Kidney epithelial cell (primary cell): ENCODE data around the gene DMRT1. TPM values are rescaled to one million over a fixed set of nuclear protein-coding genes. Genes with fewer than 3 reads are reported as not detected.

Source experiments
- DNase-seq: peaks from one replicate; pipeline ENCODE4 v3.0.0-alpha.2; 2010; ENCODE audit warnings: low read depth
- H3K27me3 ChIP-seq: 2 replicates; pipeline ENCODE4 v1.6.0; 2011; ENCODE audit warnings: low read length; ENCODE audit not compliant: control insufficient read depth, insufficient read depth
- H3K36me3 ChIP-seq: 2 replicates; pipeline ENCODE4 v1.5.1; 2011; ENCODE audit warnings: low read length; ENCODE audit not compliant: control insufficient read depth, insufficient read depth
- H3K4me3 ChIP-seq: 2 replicates; pipeline ENCODE4 v1.5.1; 2011; ENCODE audit warnings: low read depth, mild to moderate bottlenecking, control low read depth, low read length
- total RNA-seq: library from RNA; depleted of rRNA; stranded (reverse); fragments of >200 nt; gene quantifications from 2 replicates; pipeline ENCODE4 v1.2.3, GENCODE V29; 2015
- TF ChIP-seq, protein P1 (sequence below): IDR thresholded peaks from 2 replicates; pipeline ENCODE4 v1.5.1; 2011; ENCODE audit warnings: mild to moderate bottlenecking, moderate library complexity, low read length, control low read depth, inconsistent platforms; ENCODE audit not compliant: insufficient read depth, poor library complexity, severe bottlenecking

The DMRT1 gene
- total RNA-seq, 1 donor from 2014 or later: 0.08 TPM

DNA sequence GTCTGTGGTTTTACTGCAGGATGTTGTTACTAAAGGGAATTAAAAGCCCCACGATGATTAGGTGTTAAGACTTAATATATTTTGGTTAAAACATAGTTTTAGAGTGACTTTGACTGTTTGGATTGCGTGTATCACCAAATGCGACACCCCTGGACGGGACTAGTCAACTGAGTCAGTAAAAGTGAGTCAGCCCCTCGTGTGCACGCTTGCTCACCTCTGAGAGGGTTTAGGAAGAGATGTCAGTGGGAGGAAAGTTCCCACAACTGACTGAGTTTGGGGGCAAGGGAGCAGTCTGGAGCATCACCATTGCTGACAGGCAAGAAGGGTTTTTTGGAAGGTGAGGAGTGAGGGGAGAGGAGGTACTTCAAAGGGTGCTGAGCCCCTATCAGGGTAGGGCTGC, 120.5 kb downstream of the DMRT1 start:
- peaks cover 3% of the 10 kb centered on the region for H3K27me3 ChIP-seq
- TF ChIP-seq, protein P1, sequence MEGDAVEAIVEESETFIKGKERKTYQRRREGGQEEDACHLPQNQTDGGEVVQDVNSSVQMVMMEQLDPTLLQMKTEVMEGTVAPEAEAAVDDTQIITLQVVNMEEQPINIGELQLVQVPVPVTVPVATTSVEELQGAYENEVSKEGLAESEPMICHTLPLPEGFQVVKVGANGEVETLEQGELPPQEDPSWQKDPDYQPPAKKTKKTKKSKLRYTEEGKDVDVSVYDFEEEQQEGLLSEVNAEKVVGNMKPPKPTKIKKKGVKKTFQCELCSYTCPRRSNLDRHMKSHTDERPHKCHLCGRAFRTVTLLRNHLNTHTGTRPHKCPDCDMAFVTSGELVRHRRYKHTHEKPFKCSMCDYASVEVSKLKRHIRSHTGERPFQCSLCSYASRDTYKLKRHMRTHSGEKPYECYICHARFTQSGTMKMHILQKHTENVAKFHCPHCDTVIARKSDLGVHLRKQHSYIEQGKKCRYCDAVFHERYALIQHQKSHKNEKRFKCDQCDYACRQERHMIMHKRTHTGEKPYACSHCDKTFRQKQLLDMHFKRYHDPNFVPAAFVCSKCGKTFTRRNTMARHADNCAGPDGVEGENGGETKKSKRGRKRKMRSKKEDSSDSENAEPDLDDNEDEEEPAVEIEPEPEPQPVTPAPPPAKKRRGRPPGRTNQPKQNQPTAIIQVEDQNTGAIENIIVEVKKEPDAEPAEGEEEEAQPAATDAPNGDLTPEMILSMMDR: no peak

DNA sequence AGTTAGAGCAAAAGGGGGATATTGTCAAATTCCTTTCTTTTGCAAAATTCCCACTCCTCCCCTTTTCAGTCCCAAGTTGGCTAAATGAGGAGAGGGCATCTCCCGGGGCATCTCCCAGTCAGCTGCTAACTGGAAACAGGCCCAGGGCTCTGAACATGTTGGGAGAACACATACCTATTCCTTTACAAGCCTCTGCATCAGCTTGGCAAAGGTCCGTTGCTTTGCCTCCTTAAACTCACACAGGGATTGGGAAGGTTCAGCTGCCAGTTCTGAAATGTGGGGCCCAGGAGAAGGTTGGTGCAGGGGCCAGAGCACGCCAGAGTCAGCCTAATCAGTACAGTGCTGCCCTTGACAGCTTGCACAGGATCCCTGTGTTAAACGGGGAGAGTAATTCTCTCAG, 124.0 kb downstream of the DMRT1 start:
- H3K36me3 ChIP-seq: no peaks in the 10 kb centered on the region
- TF ChIP-seq, protein P1: no peak
- H3K27me3 ChIP-seq: peaks cover 15% of the 10 kb centered on the region
- DNase-seq: no peak
- H3K4me3 ChIP-seq: no peak overlapping the region

More for the DNA sequence above, 120.5 kb downstream of the DMRT1 start:
- peak; percentile 70 for DNase-seq
- H3K4me3 ChIP-seq: no peak overlapping the region
- no peaks in the 10 kb centered on the region for H3K36me3 ChIP-seq

DNA sequence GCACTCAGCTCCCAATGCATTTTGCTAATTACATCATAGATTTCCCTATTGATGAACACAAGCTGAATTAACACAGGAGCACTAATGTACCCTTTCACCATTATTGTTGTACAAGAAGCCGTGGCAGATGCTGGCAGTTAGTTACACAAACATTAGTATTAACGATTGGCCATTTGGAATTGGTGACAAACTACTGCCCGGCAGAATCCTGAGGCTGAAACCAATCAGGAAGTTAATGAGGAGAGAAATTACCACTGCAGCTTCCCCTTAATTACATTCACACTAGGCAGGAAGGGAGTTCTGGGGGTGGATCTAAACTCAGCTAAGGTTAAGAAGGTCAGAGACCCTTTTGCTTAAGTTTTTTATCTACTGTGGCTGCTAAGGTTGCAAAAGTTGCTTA, 125.4 kb downstream of the DMRT1 start:
- TF ChIP-seq, protein P1: no peak
- DNase-seq: no peak
- Histone ChIP-seq H3K4me3 (no peak overlapping the region), H3K27me3 (peaks cover 28% of the 10 kb centered on the region), H3K36me3 (no peaks in the 10 kb centered on the region)

DNA sequence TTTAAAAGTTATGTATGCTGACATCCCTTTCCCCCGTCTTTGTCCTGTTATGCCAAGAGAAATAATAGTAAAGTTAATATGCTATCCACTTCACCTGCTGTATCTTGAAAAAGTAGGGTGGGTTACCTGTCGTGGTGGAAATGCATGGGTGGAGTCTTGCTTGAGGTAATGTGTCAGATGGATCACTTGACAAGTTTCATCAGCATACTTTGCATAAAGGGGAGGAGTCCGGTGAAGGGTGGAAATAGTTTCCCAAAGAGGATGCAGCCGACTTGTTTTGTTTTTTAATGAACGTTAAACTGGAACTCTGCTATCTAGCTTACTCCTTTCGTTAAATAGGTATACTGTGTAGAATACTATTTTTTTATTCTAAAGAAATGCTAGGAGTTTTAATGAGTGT, 125.9 kb downstream of the DMRT1 start:
- no peak overlapping the region for H3K4me3 ChIP-seq
- TF ChIP-seq, protein P1: no peak
- peaks cover 34% of the 10 kb centered on the region for H3K27me3 ChIP-seq
- DNase-seq: no peak
- no peaks in the 10 kb centered on the region for H3K36me3 ChIP-seq

DNA sequence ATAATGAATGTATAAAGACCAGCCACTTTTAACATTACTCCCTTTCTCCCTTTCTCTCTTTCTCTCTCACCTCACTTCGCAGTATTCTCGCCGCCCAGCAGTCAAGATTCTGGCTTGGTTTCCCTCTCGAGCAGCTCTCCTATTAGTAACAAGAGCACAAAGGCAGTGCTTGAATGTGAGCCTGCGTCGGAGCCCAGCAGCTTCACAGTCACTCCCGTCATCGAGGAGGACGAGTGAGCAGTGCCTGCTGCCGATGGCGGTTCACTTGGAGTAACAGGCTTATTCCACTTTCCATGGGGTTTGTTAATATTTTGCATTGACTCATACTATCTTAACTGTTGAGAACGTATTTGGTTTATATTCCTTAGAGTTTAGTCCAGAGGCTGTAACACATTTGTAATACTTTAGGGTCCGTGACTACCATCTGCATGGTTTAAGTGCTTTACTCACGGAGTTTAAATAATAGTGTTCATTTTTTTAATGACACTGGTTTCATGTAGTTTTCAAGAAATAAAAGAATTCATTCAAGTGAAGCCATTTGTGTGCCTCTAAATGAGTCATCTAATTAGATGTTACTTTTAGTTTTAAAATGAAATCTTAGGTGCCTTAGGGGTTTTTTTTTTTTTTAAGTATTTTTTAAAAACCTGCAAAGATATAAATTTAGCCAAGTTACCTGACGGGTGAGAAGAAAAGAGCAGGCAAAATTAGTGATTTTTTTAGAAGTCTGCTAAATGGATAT, 126.6 kb downstream of the DMRT1 start:
- TF ChIP-seq, protein P1: no peak
- H3K36me3 ChIP-seq: no peaks in the 10 kb centered on the region
- H3K4me3 ChIP-seq: peak overlapping the region; percentile 8
- no peak for DNase-seq
- H3K27me3 ChIP-seq: peaks cover 40% of the 10 kb centered on the region
